Measurements from ENCODE around the gene PDCD4. TPM values are rescaled to one million over a fixed set of nuclear protein-coding genes. Genes with fewer than 3 reads are reported as not detected.

Gene PDCD4
- total RNA-seq, 1 donor from 2014 or later, result 79.9 TPM

- no peak overlapping the region for H3K4me3 ChIP-seq (ENCODE audit: insufficient read depth, low read depth, low read length)
- H4K20me1 ChIP-seq (ENCODE audit: insufficient read depth, low read length), result no peaks in the 10 kb centered on the region
- DNase-seq (ENCODE audit: low read depth), result no peak
- peaks cover 5% of the 10 kb centered on the region for H3K4me1 ChIP-seq (ENCODE audit: insufficient read depth, low read length)
- H3K4me1 Mint-ChIP-seq (ENCODE audit: low read depth, unreplicated experiment), result peaks cover 4% of the 10 kb centered on the region
- FAIRE-seq, result no peak
- H3K27me3 Mint-ChIP-seq (ENCODE audit: low read depth, unreplicated experiment), result no peaks in the 10 kb centered on the region
- no peaks in the 10 kb centered on the region for H3K79me2 ChIP-seq (ENCODE audit: insufficient read depth, low read length)
- H3K27me3 ChIP-seq (ENCODE audit: insufficient read depth, low read length), result no peaks in the 10 kb centered on the region
- no peak overlapping the region for H2AFZ ChIP-seq (ENCODE audit: low read depth, low read length)
- peaks cover 16% of the 10 kb centered on the region for H3K36me3 ChIP-seq (ENCODE audit: insufficient read depth, low read length)
- H3K27ac ChIP-seq (ENCODE audit: low read depth, low read length), result no peak overlapping the region
- H3K9me3 ChIP-seq (ENCODE audit: insufficient read depth, low read depth, low read length), result no peaks in the 10 kb centered on the region
- no peak overlapping the region for H3K9ac ChIP-seq (ENCODE audit: low read length)
- H3K4me2 ChIP-seq (ENCODE audit: low read length), result no peak overlapping the region
- TF ChIP-seq, protein P1, sequence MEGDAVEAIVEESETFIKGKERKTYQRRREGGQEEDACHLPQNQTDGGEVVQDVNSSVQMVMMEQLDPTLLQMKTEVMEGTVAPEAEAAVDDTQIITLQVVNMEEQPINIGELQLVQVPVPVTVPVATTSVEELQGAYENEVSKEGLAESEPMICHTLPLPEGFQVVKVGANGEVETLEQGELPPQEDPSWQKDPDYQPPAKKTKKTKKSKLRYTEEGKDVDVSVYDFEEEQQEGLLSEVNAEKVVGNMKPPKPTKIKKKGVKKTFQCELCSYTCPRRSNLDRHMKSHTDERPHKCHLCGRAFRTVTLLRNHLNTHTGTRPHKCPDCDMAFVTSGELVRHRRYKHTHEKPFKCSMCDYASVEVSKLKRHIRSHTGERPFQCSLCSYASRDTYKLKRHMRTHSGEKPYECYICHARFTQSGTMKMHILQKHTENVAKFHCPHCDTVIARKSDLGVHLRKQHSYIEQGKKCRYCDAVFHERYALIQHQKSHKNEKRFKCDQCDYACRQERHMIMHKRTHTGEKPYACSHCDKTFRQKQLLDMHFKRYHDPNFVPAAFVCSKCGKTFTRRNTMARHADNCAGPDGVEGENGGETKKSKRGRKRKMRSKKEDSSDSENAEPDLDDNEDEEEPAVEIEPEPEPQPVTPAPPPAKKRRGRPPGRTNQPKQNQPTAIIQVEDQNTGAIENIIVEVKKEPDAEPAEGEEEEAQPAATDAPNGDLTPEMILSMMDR (IDR thresholded peaks at IDR 0.05; ENCODE audit: insufficient read depth, low read depth, low read length), result no peak
- no peak for TF ChIP-seq EZH2 (IDR thresholded peaks at IDR 0.05; ENCODE audit: insufficient read depth, low read length)
- peaks cover 10% of the 10 kb centered on the region for H3K36me3 Mint-ChIP-seq (ENCODE audit: low read depth, unreplicated experiment)
- H3K9me3 Mint-ChIP-seq (ENCODE audit: unreplicated experiment), result no peaks in the 10 kb centered on the region
- no peak overlapping the region for H3K4me3 Mint-ChIP-seq (ENCODE audit: unreplicated experiment)
- no peak overlapping the region for H3K27ac Mint-ChIP-seq (ENCODE audit: unreplicated experiment)
Observed at GRCh38 chr10:110881905-110882304, 10.2 kb downstream of the PDCD4 start.

DNA sequence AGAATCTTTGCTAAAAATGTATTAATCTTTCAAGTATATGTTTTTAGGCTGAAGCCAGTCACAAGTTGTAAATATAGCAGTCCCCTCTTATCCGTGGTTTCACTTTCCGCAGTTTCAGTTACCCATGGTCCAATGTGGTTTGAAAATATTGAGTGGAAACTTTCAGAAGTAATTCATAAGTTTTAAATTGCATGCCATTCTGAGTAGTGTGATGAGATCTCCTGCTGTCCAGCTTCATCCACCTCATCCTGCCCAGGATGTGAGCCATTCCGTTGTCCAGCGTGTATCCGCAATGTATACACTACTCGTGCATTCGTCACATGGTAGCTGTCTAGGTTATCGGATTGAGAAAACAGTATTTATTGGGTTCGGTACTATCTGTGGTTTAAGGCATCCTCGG lies 12.2 kb downstream of the PDCD4 start:
- H3K9ac ChIP-seq (ENCODE audit: low read length), result no peak overlapping the region
- no peak for FAIRE-seq
- no peak for DNase-seq (ENCODE audit: low read depth)
- Mint-ChIP-seq H3K27ac (ENCODE audit: unreplicated experiment) (no peak overlapping the region), H3K27me3 (ENCODE audit: low read depth, unreplicated experiment) (no peaks in the 10 kb centered on the region), H3K9me3 (ENCODE audit: unreplicated experiment) (no peaks in the 10 kb centered on the region), H3K36me3 (ENCODE audit: low read depth, unreplicated experiment) (peaks cover 8% of the 10 kb centered on the region), H3K4me3 (ENCODE audit: unreplicated experiment) (no peak overlapping the region), H3K4me1 (ENCODE audit: low read depth, unreplicated experiment) (no peaks in the 10 kb centered on the region)
- no peaks in the 10 kb centered on the region for H3K9me3 ChIP-seq (ENCODE audit: insufficient read depth, low read depth, low read length)
- H3K4me1 ChIP-seq (ENCODE audit: insufficient read depth, low read length), result peaks cover 5% of the 10 kb centered on the region
- no peaks in the 10 kb centered on the region for H4K20me1 ChIP-seq (ENCODE audit: insufficient read depth, low read length)
- TF ChIP-seq, protein P1 (IDR thresholded peaks at IDR 0.05; ENCODE audit: insufficient read depth, low read depth, low read length), result no peak
- TF ChIP-seq EZH2 (IDR thresholded peaks at IDR 0.05; ENCODE audit: insufficient read depth, low read length), result no peak
- H3K36me3 ChIP-seq (ENCODE audit: insufficient read depth, low read length), result peaks cover 12% of the 10 kb centered on the region
- H3K4me2 ChIP-seq (ENCODE audit: low read length), result peak overlapping the region; percentile 61
- H2AFZ ChIP-seq (ENCODE audit: low read depth, low read length), result no peak overlapping the region
- H3K27me3 ChIP-seq (ENCODE audit: insufficient read depth, low read length), result no peaks in the 10 kb centered on the region
- no peaks in the 10 kb centered on the region for H3K79me2 ChIP-seq (ENCODE audit: insufficient read depth, low read length)
- peak overlapping the region; percentile 8 for H3K4me3 ChIP-seq (ENCODE audit: insufficient read depth, low read depth, low read length)
- H3K27ac ChIP-seq (ENCODE audit: low read depth, low read length), result peak overlapping the region; percentile 15

DNA sequence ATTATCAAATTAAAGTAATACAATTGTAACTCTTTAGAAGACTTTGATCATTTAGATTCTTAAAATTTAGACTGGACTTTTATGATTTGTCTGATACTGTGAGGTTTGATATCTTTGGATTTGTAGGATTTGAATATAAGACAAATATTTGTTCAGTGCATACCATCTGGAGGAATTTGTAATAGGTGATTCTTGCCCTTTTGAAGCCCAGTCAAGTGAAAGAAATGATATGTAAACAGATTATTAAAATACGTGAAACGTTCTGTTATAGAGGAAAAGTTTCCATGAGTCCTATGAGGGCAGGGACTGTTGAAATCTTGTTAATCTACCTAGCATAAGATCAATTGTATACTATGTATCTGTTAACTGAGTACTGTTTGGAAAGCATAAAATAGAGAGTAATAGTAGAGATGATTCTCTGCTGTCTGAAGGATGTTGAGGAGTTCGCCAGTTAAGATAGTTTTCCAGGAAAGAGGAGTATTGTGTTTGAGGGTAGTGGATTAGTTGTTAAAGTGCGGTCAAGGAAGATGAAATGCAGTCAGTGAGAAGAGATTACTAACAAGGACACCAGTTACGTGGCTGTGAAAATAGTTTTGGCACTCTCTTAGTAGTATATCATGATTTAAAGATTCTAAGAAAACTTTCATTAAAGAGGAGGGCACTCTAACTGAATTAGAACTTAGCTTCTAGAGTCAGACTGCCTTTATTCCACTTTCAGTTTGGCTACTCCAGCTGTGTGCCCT lies 14.4 kb downstream of the PDCD4 start:
- Histone ChIP-seq H3K27me3 (ENCODE audit: insufficient read depth, low read length) (no peaks in the 10 kb centered on the region), H3K9me3 (ENCODE audit: insufficient read depth, low read depth, low read length) (no peaks in the 10 kb centered on the region), H2AFZ (ENCODE audit: low read depth, low read length) (no peak overlapping the region), H3K4me3 (ENCODE audit: insufficient read depth, low read depth, low read length) (no peak overlapping the region), H3K27ac (ENCODE audit: low read depth, low read length) (no peak overlapping the region), H3K36me3 (ENCODE audit: insufficient read depth, low read length) (peaks cover 18% of the 10 kb centered on the region), H3K79me2 (ENCODE audit: insufficient read depth, low read length) (no peaks in the 10 kb centered on the region), H3K4me1 (ENCODE audit: insufficient read depth, low read length) (peaks cover 5% of the 10 kb centered on the region), H4K20me1 (ENCODE audit: insufficient read depth, low read length) (no peaks in the 10 kb centered on the region), H3K9ac (ENCODE audit: low read length) (no peak overlapping the region), H3K4me2 (ENCODE audit: low read length) (peak overlapping the region; percentile 35)
- H3K9me3 Mint-ChIP-seq (ENCODE audit: unreplicated experiment), result no peaks in the 10 kb centered on the region
- H3K36me3 Mint-ChIP-seq (ENCODE audit: low read depth, unreplicated experiment), result peaks cover 14% of the 10 kb centered on the region
- no peak overlapping the region for H3K27ac Mint-ChIP-seq (ENCODE audit: unreplicated experiment)
- FAIRE-seq (no peak), DNase-seq (ENCODE audit: low read depth) (no peak)
- H3K4me1 Mint-ChIP-seq (ENCODE audit: low read depth, unreplicated experiment), result no peaks in the 10 kb centered on the region
- no peaks in the 10 kb centered on the region for H3K27me3 Mint-ChIP-seq (ENCODE audit: low read depth, unreplicated experiment)
- TF ChIP-seq, protein P1 (IDR thresholded peaks at IDR 0.05; ENCODE audit: insufficient read depth, low read depth, low read length), result no peak
- no peak for TF ChIP-seq EZH2 (IDR thresholded peaks at IDR 0.05; ENCODE audit: insufficient read depth, low read length)
- H3K4me3 Mint-ChIP-seq (ENCODE audit: unreplicated experiment), result no peak overlapping the region

All from astrocyte (in vitro differentiated cells and primary cell).